Activated gamma-delta T cell (primary cell): ENCODE results near the gene SIGLEC15.
A peak's percentile ranks its signal among the peaks of the same experiment; 100 is the strongest.

Experiments
- DNase-seq: peaks from one replicate; lab custom pipeline; 2025; lab: John Stamatoyannopoulos, UW

SIGLEC15 gene

DNA sequence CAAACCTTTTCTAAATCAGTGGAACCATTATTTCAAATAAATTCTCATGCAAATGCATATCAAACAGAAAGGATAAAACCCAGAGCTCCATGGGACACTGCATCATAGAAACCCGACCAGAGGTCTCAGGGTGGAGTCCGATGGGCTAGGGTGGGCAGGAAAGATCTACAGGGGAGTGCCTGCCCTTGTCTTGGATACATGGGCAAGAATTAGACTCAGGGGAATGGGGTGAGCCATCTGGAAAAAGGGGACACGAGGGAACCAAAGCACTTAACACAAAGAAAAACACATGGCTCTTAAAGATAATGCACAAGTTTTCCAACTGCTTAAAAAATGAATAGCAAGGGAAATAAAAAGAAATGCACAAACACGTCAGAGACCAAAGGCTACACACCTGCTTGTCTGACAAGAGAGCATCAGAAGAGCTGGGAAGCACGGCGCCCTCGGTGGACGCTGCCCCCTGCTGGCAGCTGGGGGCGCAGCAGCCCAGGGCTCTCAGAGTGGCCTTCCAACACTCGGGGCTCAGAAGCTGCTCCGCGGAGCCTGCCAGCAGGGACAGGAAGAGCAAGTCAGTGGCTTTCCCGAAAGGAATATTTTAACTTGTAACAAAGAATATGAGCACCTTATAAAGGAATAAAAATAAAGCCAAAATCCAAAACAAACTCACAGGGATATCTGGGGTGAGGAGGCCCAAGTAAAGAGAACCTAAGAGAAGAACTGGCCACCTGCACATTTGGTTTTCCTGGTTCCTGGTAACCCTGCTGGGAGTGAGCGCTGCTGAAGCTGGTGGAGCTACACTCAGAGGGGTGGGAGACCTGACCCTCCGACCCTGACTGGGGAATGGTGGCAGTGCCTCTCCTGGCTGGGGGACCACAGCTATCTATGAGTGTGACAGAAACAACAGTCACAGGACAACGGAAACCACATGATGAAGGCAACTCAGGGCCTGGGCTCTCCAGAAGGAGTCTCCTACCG is 54.5 kb downstream of the SIGLEC15 start:
- DNase-seq = peak; percentile 41

DNA sequence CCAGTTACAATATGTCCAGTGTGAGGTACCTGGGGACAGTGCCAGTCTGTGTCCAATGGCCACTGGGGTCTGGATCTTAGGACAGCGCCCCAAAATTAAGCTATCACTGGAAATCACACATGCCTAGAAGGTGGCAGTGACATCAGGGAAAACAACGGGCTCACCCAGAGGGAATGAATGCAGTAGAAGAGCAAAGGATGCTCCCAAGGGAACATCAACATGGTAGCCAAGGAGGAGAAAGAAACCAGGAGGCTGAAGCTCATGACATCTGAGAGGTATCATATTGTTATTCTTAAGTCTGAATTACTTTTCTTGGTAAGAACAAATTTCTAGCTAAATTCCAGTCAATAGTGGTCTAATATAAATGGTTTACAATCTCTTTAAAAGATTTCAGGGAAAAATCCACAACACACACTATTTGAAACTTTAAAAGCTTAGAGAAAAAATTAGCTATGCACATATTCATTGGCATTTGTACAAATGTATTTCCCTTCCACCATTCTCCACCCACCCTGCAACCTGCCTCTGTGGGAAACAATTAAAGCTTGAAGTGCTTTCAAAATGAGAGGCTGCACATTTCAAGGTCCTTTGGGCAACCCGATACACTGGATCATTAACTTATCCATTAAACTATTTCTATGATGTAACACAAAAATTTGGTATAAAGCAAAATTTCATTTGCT is 55.5 kb downstream of the SIGLEC15 start:
- DNase-seq = no peak

DNA sequence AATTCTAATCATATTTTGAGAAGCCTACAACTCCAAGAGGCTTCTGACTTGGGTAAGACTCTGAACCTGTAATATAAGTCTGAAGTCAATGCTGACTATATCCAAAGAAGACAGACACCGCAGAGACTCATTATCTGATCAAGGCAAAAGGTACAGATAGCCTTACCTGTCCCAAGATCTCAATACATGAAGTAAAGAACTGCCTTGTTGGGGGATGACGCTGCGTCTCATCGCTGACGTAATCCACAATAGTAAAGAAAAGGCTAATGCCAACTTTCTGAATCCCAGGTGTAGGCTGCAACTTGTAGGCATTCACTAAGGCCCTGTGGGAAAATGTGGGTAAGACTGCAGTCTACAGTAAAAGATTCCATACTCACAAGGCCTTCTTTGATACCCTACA is 62.1 kb downstream of the SIGLEC15 start:
- no peak for DNase-seq

DNA sequence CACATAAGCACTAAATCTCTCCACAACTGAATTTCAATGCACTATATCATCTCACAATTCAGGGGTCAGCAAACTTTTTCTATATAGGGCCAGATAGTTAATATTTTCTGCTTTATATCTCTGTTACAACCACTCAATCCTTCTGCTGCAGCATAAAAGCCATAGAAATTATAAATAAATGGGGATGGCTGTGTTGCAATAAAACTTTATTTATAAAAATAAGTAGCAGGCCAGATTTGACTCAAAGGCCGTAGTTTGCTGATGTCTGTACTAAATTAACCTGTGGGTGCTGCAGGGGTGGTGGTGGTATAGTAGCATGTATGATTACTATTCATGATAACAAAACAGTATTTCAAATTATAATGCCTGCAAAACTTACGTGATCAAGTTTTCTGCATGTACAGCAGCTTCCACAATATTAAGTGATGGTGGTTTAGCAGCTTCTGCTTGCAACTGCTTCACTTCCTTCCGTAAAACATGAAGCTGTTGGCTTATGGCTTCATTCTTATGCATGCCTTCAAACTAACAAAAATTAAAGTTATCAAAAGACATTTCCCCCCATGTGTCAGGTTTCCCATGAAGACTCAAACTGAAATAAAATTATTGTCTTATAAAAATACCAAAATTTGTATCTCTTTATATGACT is 64.1 kb downstream of the SIGLEC15 start:
- no peak for DNase-seq

DNA sequence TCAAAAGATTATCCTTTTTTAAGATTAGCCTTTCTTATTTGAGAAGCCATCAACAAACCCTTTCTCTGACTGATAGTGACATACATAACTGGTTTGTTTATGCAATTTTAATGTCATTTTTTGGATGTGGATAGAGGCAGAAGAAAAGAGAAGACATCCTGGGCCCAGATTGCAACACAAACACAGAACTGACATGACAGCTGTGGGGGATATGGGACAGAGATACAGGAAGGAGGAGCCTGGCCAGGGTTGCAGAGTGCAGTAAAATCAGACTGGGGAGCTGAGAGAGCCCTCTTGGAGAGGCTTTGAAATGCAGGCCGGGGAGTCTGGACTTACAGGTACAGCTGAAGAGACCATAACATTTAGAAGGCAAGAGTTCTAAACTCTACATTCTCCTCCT is 65.1 kb downstream of the SIGLEC15 start:
- DNase-seq = no peak

DNA sequence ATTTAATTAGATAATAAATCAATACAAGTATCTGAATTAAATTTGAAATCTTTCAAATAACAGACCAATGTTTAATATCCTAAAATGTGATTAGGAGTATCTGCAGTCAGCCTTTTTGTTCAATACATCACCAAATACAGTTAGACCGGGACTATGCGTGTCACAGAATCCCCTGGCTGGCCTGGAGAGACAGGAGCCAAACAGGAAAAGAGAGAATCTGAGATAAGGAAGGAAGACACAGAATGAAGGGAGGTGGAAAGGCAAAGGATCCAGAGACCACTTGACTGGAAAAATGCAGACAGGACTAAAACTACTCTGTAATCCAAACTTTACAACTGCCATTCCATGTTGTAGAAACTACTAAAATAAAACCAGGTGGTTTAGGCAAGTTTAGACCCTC is 66.3 kb downstream of the SIGLEC15 start:
- DNase-seq = no peak
